Measurements from ENCODE around the gene EPN1. TPM values are rescaled to one million over a fixed set of nuclear protein-coding genes. Genes with fewer than 3 reads are reported as not detected.

Gene EPN1
- total and polyA plus RNA-seq, 2 of the 8 experiments (the other 6 are each of a cell fraction or from before 2014, with no cell fraction given): 49.6 to 200 TPM

- peak overlapping the region; percentile 90 to 99 for H3K4me2 ChIP-seq (ENCODE audit: insufficient read depth in 1 of 2, low read depth in 2 of 2, low read length in 2 of 2)
- ChIA-PET CTCF (ENCODE audit: partially characterized antibody) (interaction anchor here (4.0 to 6.9 kb wide), 2 partner anchors 9 to 12 kb away, joined by 18 to 56 read pairs; no protein-coding TSS in a partner anchor), POLR2A (ENCODE audit: partially characterized antibody) (interaction anchor here (1.0 to 9.2 kb wide), 3 partner anchors 9 to 22 kb away, joined by 3 to 96 read pairs (median 3); no protein-coding TSS in a partner anchor)
- peaks cover 36% of the 10 kb centered on the region for H3K23me2 ChIP-seq (ENCODE audit: low read depth, low read length)
- peak overlapping the region; percentile 57 for H4K8ac ChIP-seq (ENCODE audit: extremely low read depth, insufficient read depth, low read length)
- H3K4me1 ChIP-seq (replicated peaks in 1 of 4; ENCODE audit: control insufficient read depth in 3 of 4, insufficient read depth in 4 of 4, low read length in 3 of 4): peaks cover 0 to 22% (median 12%) of the 10 kb centered on the region in 4 experiments; a peak in 6 of 7 replicates
- no peak for TF ChIP-seq YY1 (IDR thresholded peaks at IDR 0.05; ENCODE audit: low read depth, low read length)
- TF ChIP-seq MAX (IDR thresholded peaks at IDR 0.05): 0 out of 2 replicates have a peak, but pooled peaks have one; percentile 30
- no peak for TF ChIP-seq TBP (IDR thresholded peaks at IDR 0.05; ENCODE audit: low read depth, low read length)
- no peak for TF ChIP-seq SRF (IDR thresholded peaks at IDR 0.05; ENCODE audit: low read depth, low read length)
- TF ChIP-seq ZNF274 (IDR thresholded peaks at IDR 0.05; ENCODE audit: borderline replicate concordance, extremely low read depth, low read length): no peak
- no peak for TF ChIP-seq CBX5 (IDR thresholded peaks at IDR 0.05; ENCODE audit: low read depth, low read length)
- no peak for TF ChIP-seq JUN (IDR thresholded peaks at IDR 0.05; ENCODE audit: low read depth, low read length)
- TF ChIP-seq RNF2 (IDR thresholded peaks at IDR 0.05; ENCODE audit: borderline replicate concordance, low read depth, low read length, missing control alignments, poor library complexity, severe bottlenecking): no peak
- TF ChIP-seq PHF8 (conservative IDR thresholded peaks at IDR 0.05; ENCODE audit: low read depth, low read length): 0 out of 2 replicates have a peak, but pooled peaks have one; percentile 18
- peak overlapping the region; percentile 90 for H3K56ac ChIP-seq (replicated peaks; ENCODE audit: insufficient read length, low read depth, low read length)
- no peak overlapping the region for H4K91ac ChIP-seq (replicated peaks; ENCODE audit: insufficient read length, low read length)
- peak overlapping the region; percentile 91 for H3K4ac ChIP-seq (replicated peaks; ENCODE audit: insufficient read length, low read depth, low read length)
- H3K23ac ChIP-seq (ENCODE audit: insufficient read length): no peak overlapping the region
- H3K9me3 ChIP-seq (ENCODE audit: insufficient read depth in 2 of 2, low read depth in 1 of 2, low read length in 1 of 2): no peaks in the 10 kb centered on the region; a peak in 1 of 4 replicates
- peak overlapping the region; percentile 74 to 98 (median 88) for H3K4me3 ChIP-seq (ENCODE audit: extremely low read depth in 1 of 4, insufficient read depth in 2 of 4, low read depth in 3 of 4, low read length in 4 of 4)
- H3K79me1 ChIP-seq (ENCODE audit: low read depth, low read length): peaks cover 11% of the 10 kb centered on the region
- peak overlapping the region; percentile 13 for H2BK120ac ChIP-seq (replicated peaks; ENCODE audit: low read depth, low read length)
- no peak overlapping the region for H2AFZ ChIP-seq (ENCODE audit: low read length)
- DNase-seq (ENCODE audit: low read depth in 1 of 2, low spot score in 2 of 2) (no peak), FAIRE-seq (no peak)
- H3K9ac ChIP-seq (replicated peaks in 1 of 4; ENCODE audit: extremely low read depth in 1 of 4, low read depth in 3 of 4, low read length in 3 of 4): peak overlapping the region; percentile 52 to 88 (median 75)
- peaks cover 0 to 7% of the 10 kb centered on the region in 2 experiments for H4K20me1 ChIP-seq (replicated peaks in 1 of 2; ENCODE audit: control insufficient read depth in 1 of 2, insufficient read depth in 2 of 2, low read length in 2 of 2)
- H4K5ac ChIP-seq (ENCODE audit: insufficient read length, low read depth, low read length): no peak overlapping the region
- H3K27me3 ChIP-seq (replicated peaks in 1 of 4; ENCODE audit: control insufficient read depth in 3 of 4, extremely low read depth in 1 of 4, insufficient read depth in 3 of 4, low read length in 3 of 4): no peaks in the 10 kb centered on the region
- 3% methylated on average over 8 of the region's 15 CpGs; no CpG with 5 or more reads in 1 of the 2 experiments for WGBS, 2 experiments (ENCODE audit: extremely low coverage in 1 of 2, insufficient coverage in 1 of 2, insufficient read length in 1 of 2, insufficient replicate concordance in 2 of 2, low coverage in 1 of 2, low lambda C conversion rate in 2 of 2, missing lambda C conversion rate in 1 of 2)
- H2AK5ac ChIP-seq (ENCODE audit: low read depth, low read length): no peak overlapping the region
- no peak overlapping the region for H2BK20ac ChIP-seq (ENCODE audit: low read length)
- H3K36me3 ChIP-seq (ENCODE audit: control insufficient read depth in 2 of 4, insufficient read depth in 4 of 4, low read length in 3 of 4): peaks cover 7 to 13% (median 10%) of the 10 kb centered on the region in 4 experiments
- H3K14ac ChIP-seq (ENCODE audit: insufficient read length): no peak overlapping the region
- 0 out of 2 replicates have a peak overlapping the region, but pooled peaks have one; percentile 35 for H2BK5ac ChIP-seq (ENCODE audit: low read depth, low read length)
- peak overlapping the region; percentile 48 for H3K27ac ChIP-seq (ENCODE audit: low read depth, low read length)
- H2BK15ac ChIP-seq (ENCODE audit: low read length): no peak overlapping the region
- H2BK12ac ChIP-seq (ENCODE audit: low read depth, low read length): no peak overlapping the region
- peaks cover 4 to 21% of the 10 kb centered on the region in 2 experiments; a peak in 3 of 4 replicates for H3K79me2 ChIP-seq (ENCODE audit: control insufficient read depth in 1 of 2, insufficient read depth in 2 of 2, low read length in 2 of 2)
- H3K18ac ChIP-seq (ENCODE audit: extremely low read depth, low read length): peak overlapping the region; percentile 48; the same call in 1 of the 2 replicates
Observed at GRCh38 chr19:55643887-55644176, 31.2 kb upstream of the EPN1 start.

Measured in H1 (cell line).